GM12865 (cell line): ENCODE data around the gene PHYKPL.

Source experiments
- DNase-seq: peaks from one replicate; pipeline ENCODE4 v3.0.0; 2010; ENCODE audit warnings: low read depth
- H3K4me3 ChIP-seq: 2 replicates; pipeline ENCODE4 v1.5.1; 2011; ENCODE audit warnings: mild to moderate bottlenecking, low read depth, low read length, control low read depth
- CTCF ChIP-seq: IDR thresholded peaks from 2 replicates; pipeline ENCODE4 v1.5.1; 2011; ENCODE audit warnings: low read length, control low read depth, low read depth, inconsistent platforms; ENCODE audit not compliant: insufficient read depth; ENCODE audit errors: missing control alignments

The PHYKPL gene

GRCh38 chr5:178278358-178279023 lies 45.9 kb upstream of the PHYKPL start:
- H3K4me3 ChIP-seq = no peak overlapping the region
- TF ChIP-seq CTCF = no peak
- DNase-seq = no peak

- no peak for DNase-seq
- TF ChIP-seq CTCF = no peak
- no peak overlapping the region for H3K4me3 ChIP-seq
These were observed 45.3 kb upstream of the PHYKPL start for GRCh38 chr5:178277866-178278265.

GRCh38 chr5:178277346-178277745 lies 44.7 kb upstream of the PHYKPL start:
- H3K4me3 ChIP-seq = no peak overlapping the region
- no peak for DNase-seq
- no peak for TF ChIP-seq CTCF

- no peak for TF ChIP-seq CTCF
- no peak for DNase-seq
- H3K4me3 ChIP-seq = no peak overlapping the region
These were observed 42.4 kb upstream of the PHYKPL start for GRCh38 chr5:178274781-178275537.

- DNase-seq = no peak
- H3K4me3 ChIP-seq = no peak overlapping the region
- no peak for TF ChIP-seq CTCF
These were observed 41.3 kb upstream of the PHYKPL start for GRCh38 chr5:178273665-178274541.

- DNase-seq = no peak
- no peak overlapping the region for H3K4me3 ChIP-seq
These were observed 40.4 kb upstream of the PHYKPL start for GRCh38 chr5:178273041-178273440.

More at GRCh38 chr5:178273041-178273440, 40.4 kb upstream of the PHYKPL start:
- TF ChIP-seq CTCF = no peak
